GM21737 (cell line): ENCODE measurements around the gene ZNF343.
"Not testable (repeated sequence)": the region's sequence is repeated elsewhere in the genome, so short reads cannot be mapped to it uniquely, and the experiment has no call there.

ENCODE experiments used
- ATAC-seq: cut with Tn5 transposase; IDR thresholded peaks from one replicate; pipeline ENCODE4 v1.9.1; 2021; ENCODE audit warnings: mild to moderate bottlenecking, moderate library complexity; ENCODE audit not compliant: unreplicated experiment

The ZNF343 gene

GRCh38 chr20:2508631-2509467, at the start of gene ZNF343:
TSS of gene ZNF343 (minus strand) at chr20:2508915. CDS start at chr20:2493895, 15,020 bp downstream.
- ATAC-seq = peak; percentile 94

- no peak for ATAC-seq
Observed at GRCh38 chr20:2557873-2558580, 49.3 kb upstream of the ZNF343 start.

- no peak for ATAC-seq
Observed at GRCh38 chr20:2545594-2545993, 36.9 kb upstream of the ZNF343 start.

GRCh38 chr20:2544211-2544610, 35.5 kb upstream of the ZNF343 start:
- no peak for ATAC-seq

GRCh38 chr20:2542361-2542760, 33.6 kb upstream of the ZNF343 start:
- no peak for ATAC-seq

GRCh38 chr20:2541940-2542339, 33.2 kb upstream of the ZNF343 start:
- no peak for ATAC-seq

- ATAC-seq = no peak
Observed at GRCh38 chr20:2538931-2539720, 30.4 kb upstream of the ZNF343 start.

- ATAC-seq = no peak
Observed at GRCh38 chr20:2538356-2538755, 29.6 kb upstream of the ZNF343 start.

GRCh38 chr20:2537101-2537500, 28.4 kb upstream of the ZNF343 start:
- no peak for ATAC-seq

GRCh38 chr20:2536560-2536986, 27.9 kb upstream of the ZNF343 start, which contains the start of gene TMC2:
TSS of gene TMC2 (plus strand) at chr20:2536573. CDS start at chr20:2536622, 49 bp downstream.
- ATAC-seq = no peak

- no peak for ATAC-seq
Observed at GRCh38 chr20:2535711-2536559, 27.2 kb upstream of the ZNF343 start.

GRCh38 chr20:2533118-2533517, 24.4 kb upstream of the ZNF343 start:
- ATAC-seq = no peak

GRCh38 chr20:2528671-2529271, 20.1 kb upstream of the ZNF343 start:
- no peak for ATAC-seq

- no peak for ATAC-seq
Observed at GRCh38 chr20:2527762-2528161, 19.0 kb upstream of the ZNF343 start.

GRCh38 chr20:2526218-2526583, 17.5 kb upstream of the ZNF343 start:
- not testable (repeated sequence) for ATAC-seq

GRCh38 chr20:2524709-2525506, 16.2 kb upstream of the ZNF343 start:
- peak; percentile 11 for ATAC-seq

GRCh38 chr20:2523919-2524708, 15.4 kb upstream of the ZNF343 start:
- ATAC-seq = peak; percentile 76

GRCh38 chr20:2522826-2523429, 14.2 kb upstream of the ZNF343 start:
- not testable (repeated sequence) for ATAC-seq
